ENCODE data around the gene ERC2.
"Not testable (repeated sequence)": the region's sequence is repeated elsewhere in the genome, so short reads cannot be mapped to it uniquely, and the experiment has no call there.

The ERC2 gene

GRCh38 chr3:56069766-56070165, 398.5 kb downstream of the ERC2 start:
- TF ChIP-seq EZH2phosphoT487 (IDR thresholded peaks at IDR 0.05; ENCODE audit: borderline replicate concordance) (no peak), CTCF (conservative IDR thresholded peaks at IDR 0.05; ENCODE audit: low read length) (no peak)

GRCh38 chr3:56066405-56066804, 401.9 kb downstream of the ERC2 start:
- H3K79me2 ChIP-seq (ENCODE audit: insufficient read depth, low read length); H3K4me1 ChIP-seq (ENCODE audit: insufficient read depth, low read length, poor library complexity, severe bottlenecking); H3F3A ChIP-seq (ENCODE audit: low read depth); H3K9me3 ChIP-seq (ENCODE audit: insufficient read depth, low read depth, low read length); H3K9ac ChIP-seq (ENCODE audit: low read depth, low read length, poor library complexity, severe bottlenecking); H3K36me3 ChIP-seq (ENCODE audit: insufficient read depth, low read length); H3K4me2 ChIP-seq (ENCODE audit: low read depth, low read length, poor library complexity, severe bottlenecking); H4K20me1 ChIP-seq (ENCODE audit: insufficient read depth, low read length, poor library complexity, severe bottlenecking); H3K9me2 ChIP-seq (replicated peaks; ENCODE audit: low read depth, low read length); H3K4me3 ChIP-seq (ENCODE audit: low read length, poor library complexity, severe bottlenecking); H2AFZ ChIP-seq (ENCODE audit: low read length); H3K27me3 ChIP-seq (ENCODE audit: insufficient read depth, low read length, poor library complexity, severe bottlenecking): not testable (repeated sequence)

More at GRCh38 chr3:56069766-56070165, 398.5 kb downstream of the ERC2 start:
- H3K4me2 ChIP-seq (ENCODE audit: low read depth, low read length, poor library complexity, severe bottlenecking): no peak overlapping the region
- H3K36me3 ChIP-seq (ENCODE audit: insufficient read depth, low read length): no peaks in the 10 kb centered on the region
- no peak overlapping the region for H2AFZ ChIP-seq (ENCODE audit: low read length)
- H3K79me2 ChIP-seq (ENCODE audit: insufficient read depth, low read length): no peaks in the 10 kb centered on the region
- no peaks in the 10 kb centered on the region for H3K4me1 ChIP-seq (ENCODE audit: insufficient read depth, low read length, poor library complexity, severe bottlenecking)
- H3K4me3 ChIP-seq (ENCODE audit: low read length, poor library complexity, severe bottlenecking): no peak overlapping the region
- H3K27me3 ChIP-seq (ENCODE audit: insufficient read depth, low read length, poor library complexity, severe bottlenecking): no peaks in the 10 kb centered on the region
- H3F3A ChIP-seq (ENCODE audit: low read depth): no peaks in the 10 kb centered on the region
- H3K9ac ChIP-seq (ENCODE audit: low read depth, low read length, poor library complexity, severe bottlenecking): no peak overlapping the region
- H3K9me2 ChIP-seq (replicated peaks; ENCODE audit: low read depth, low read length): no peaks in the 10 kb centered on the region
- H4K20me1 ChIP-seq (ENCODE audit: insufficient read depth, low read length, poor library complexity, severe bottlenecking): no peaks in the 10 kb centered on the region
- no peaks in the 10 kb centered on the region for H3K9me3 ChIP-seq (ENCODE audit: insufficient read depth, low read depth, low read length)

GRCh38 chr3:56064684-56065083, 403.6 kb downstream of the ERC2 start:
- H3K9me2 ChIP-seq (replicated peaks; ENCODE audit: low read depth, low read length): no peaks in the 10 kb centered on the region
- no peaks in the 10 kb centered on the region for H3K36me3 ChIP-seq (ENCODE audit: insufficient read depth, low read length)
- H3K9ac ChIP-seq (ENCODE audit: low read depth, low read length, poor library complexity, severe bottlenecking): no peak overlapping the region
- H2AFZ ChIP-seq (ENCODE audit: low read length): no peak overlapping the region
- H4K20me1 ChIP-seq (ENCODE audit: insufficient read depth, low read length, poor library complexity, severe bottlenecking): no peaks in the 10 kb centered on the region
- H3K4me3 ChIP-seq (ENCODE audit: low read length, poor library complexity, severe bottlenecking): no peak overlapping the region
- H3F3A ChIP-seq (ENCODE audit: low read depth): no peaks in the 10 kb centered on the region
- TF ChIP-seq EZH2phosphoT487 (IDR thresholded peaks at IDR 0.05; ENCODE audit: borderline replicate concordance): no peak
- TF ChIP-seq CTCF (conservative IDR thresholded peaks at IDR 0.05; ENCODE audit: low read length): no peak
- no peaks in the 10 kb centered on the region for H3K79me2 ChIP-seq (ENCODE audit: insufficient read depth, low read length)
- no peaks in the 10 kb centered on the region for H3K9me3 ChIP-seq (ENCODE audit: insufficient read depth, low read depth, low read length)
- H3K4me2 ChIP-seq (ENCODE audit: low read depth, low read length, poor library complexity, severe bottlenecking): no peak overlapping the region
- no peaks in the 10 kb centered on the region for H3K4me1 ChIP-seq (ENCODE audit: insufficient read depth, low read length, poor library complexity, severe bottlenecking)
- no peaks in the 10 kb centered on the region for H3K27me3 ChIP-seq (ENCODE audit: insufficient read depth, low read length, poor library complexity, severe bottlenecking)

GRCh38 chr3:56061279-56061626, 407.0 kb downstream of the ERC2 start:
- Histone ChIP-seq H2AFZ (ENCODE audit: low read length) (no peak overlapping the region), H3K9ac (ENCODE audit: low read depth, low read length, poor library complexity, severe bottlenecking) (no peak overlapping the region), H3K9me3 (ENCODE audit: insufficient read depth, low read depth, low read length) (no peaks in the 10 kb centered on the region), H4K20me1 (ENCODE audit: insufficient read depth, low read length, poor library complexity, severe bottlenecking) (no peaks in the 10 kb centered on the region), H3K27me3 (ENCODE audit: insufficient read depth, low read length, poor library complexity, severe bottlenecking) (no peaks in the 10 kb centered on the region), H3F3A (ENCODE audit: low read depth) (no peaks in the 10 kb centered on the region), H3K4me3 (ENCODE audit: low read length, poor library complexity, severe bottlenecking) (no peak overlapping the region), H3K4me1 (ENCODE audit: insufficient read depth, low read length, poor library complexity, severe bottlenecking) (no peaks in the 10 kb centered on the region), H3K4me2 (ENCODE audit: low read depth, low read length, poor library complexity, severe bottlenecking) (no peak overlapping the region), H3K36me3 (ENCODE audit: insufficient read depth, low read length) (no peaks in the 10 kb centered on the region), H3K79me2 (ENCODE audit: insufficient read depth, low read length) (no peaks in the 10 kb centered on the region), H3K9me2 (replicated peaks; ENCODE audit: low read depth, low read length) (no peaks in the 10 kb centered on the region)
- TF ChIP-seq EZH2phosphoT487 (IDR thresholded peaks at IDR 0.05; ENCODE audit: borderline replicate concordance) (no peak), CTCF (conservative IDR thresholded peaks at IDR 0.05; ENCODE audit: low read length) (no peak)
